ENCODE results near the gene ACTG1.

DNA sequence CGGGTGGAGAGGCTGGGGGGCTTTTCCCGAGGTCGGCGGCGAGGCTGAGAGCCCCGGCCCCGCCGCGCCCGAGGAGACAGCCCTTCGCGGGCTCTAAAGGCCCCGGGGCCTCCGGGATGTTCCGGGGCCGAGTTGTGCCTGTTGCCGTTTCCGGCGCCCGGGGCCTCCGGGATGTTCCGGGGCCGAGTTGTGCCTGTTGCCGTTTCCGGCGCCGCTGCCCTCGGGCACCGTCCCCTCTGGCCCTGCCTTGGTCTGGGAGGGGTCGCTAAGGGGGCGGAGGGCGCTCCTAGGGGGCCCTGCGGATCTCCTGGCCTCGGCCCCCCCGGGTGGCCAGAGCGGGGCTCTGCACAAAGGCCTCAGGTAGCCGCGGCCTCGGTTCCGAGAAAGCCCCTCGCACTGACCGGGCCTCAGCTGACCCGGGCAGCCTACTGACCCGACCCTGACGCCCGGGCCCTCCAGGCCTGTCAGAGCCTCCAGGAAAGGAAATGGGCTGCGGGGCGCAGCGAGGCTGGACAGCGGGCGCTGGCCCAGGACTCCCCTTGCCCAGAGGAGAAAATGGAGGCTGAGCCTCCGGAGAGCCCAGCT is 24.2 kb downstream of the ACTG1 start:
- no peak for TF ChIP-seq RBM22 (IDR thresholded peaks at IDR 0.05; ENCODE audit: low read depth, low read length, poor library complexity, severe bottlenecking)
- no peak for TF ChIP-seq ZNF79 (CRISPR knock-in tag; IDR thresholded peaks at IDR 0.05; ENCODE audit: low read depth)
- TF ChIP-seq, protein P1, sequence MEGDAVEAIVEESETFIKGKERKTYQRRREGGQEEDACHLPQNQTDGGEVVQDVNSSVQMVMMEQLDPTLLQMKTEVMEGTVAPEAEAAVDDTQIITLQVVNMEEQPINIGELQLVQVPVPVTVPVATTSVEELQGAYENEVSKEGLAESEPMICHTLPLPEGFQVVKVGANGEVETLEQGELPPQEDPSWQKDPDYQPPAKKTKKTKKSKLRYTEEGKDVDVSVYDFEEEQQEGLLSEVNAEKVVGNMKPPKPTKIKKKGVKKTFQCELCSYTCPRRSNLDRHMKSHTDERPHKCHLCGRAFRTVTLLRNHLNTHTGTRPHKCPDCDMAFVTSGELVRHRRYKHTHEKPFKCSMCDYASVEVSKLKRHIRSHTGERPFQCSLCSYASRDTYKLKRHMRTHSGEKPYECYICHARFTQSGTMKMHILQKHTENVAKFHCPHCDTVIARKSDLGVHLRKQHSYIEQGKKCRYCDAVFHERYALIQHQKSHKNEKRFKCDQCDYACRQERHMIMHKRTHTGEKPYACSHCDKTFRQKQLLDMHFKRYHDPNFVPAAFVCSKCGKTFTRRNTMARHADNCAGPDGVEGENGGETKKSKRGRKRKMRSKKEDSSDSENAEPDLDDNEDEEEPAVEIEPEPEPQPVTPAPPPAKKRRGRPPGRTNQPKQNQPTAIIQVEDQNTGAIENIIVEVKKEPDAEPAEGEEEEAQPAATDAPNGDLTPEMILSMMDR (IDR thresholded peaks at IDR 0.05 in 2 of 3, conservative IDR thresholded peaks at IDR 0.05 in 1 of 3; ENCODE audit: insufficient read depth in 2 of 3, low read depth in 1 of 3, low read length in 3 of 3), result no peak
- TF ChIP-seq DPF2 (IDR thresholded peaks at IDR 0.05), result no peak
- TF ChIP-seq POLR2A (conservative IDR thresholded peaks at IDR 0.05), result no peak
- TF ChIP-seq, protein P2, sequence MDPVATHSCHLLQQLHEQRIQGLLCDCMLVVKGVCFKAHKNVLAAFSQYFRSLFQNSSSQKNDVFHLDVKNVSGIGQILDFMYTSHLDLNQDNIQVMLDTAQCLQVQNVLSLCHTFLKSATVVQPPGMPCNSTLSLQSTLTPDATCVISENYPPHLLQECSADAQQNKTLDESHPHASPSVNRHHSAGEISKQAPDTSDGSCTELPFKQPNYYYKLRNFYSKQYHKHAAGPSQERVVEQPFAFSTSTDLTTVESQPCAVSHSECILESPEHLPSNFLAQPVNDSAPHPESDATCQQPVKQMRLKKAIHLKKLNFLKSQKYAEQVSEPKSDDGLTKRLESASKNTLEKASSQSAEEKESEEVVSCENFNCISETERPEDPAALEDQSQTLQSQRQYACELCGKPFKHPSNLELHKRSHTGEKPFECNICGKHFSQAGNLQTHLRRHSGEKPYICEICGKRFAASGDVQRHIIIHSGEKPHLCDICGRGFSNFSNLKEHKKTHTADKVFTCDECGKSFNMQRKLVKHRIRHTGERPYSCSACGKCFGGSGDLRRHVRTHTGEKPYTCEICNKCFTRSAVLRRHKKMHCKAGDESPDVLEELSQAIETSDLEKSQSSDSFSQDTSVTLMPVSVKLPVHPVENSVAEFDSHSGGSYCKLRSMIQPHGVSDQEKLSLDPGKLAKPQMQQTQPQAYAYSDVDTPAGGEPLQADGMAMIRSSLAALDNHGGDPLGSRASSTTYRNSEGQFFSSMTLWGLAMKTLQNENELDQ (CRISPR knock-in tag; IDR thresholded peaks at IDR 0.05; ENCODE audit: borderline replicate concordance), result no peak
- no peak for TF ChIP-seq RFX5 (IDR thresholded peaks at IDR 0.05; ENCODE audit: low read depth, low read length)
- TF ChIP-seq, protein P3, sequence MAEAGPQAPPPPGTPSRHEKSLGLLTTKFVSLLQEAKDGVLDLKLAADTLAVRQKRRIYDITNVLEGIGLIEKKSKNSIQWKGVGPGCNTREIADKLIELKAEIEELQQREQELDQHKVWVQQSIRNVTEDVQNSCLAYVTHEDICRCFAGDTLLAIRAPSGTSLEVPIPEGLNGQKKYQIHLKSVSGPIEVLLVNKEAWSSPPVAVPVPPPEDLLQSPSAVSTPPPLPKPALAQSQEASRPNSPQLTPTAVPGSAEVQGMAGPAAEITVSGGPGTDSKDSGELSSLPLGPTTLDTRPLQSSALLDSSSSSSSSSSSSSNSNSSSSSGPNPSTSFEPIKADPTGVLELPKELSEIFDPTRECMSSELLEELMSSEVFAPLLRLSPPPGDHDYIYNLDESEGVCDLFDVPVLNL (CRISPR knock-in tag; IDR thresholded peaks at IDR 0.05; ENCODE audit: low read depth), result no peak
- no peak for TF ChIP-seq NR1H2 (CRISPR knock-in tag; IDR thresholded peaks at IDR 0.05)
- TF ChIP-seq SPI1 (IDR thresholded peaks at IDR 0.05; ENCODE audit: borderline replicate concordance, low read depth, low read length), result no peak

Measured in K562 (cell line).